Measurements from ENCODE around the gene RIMBP2. TPM values are rescaled to one million over a fixed set of nuclear protein-coding genes. Genes with fewer than 3 reads are reported as not detected.

Gene RIMBP2
- total RNA-seq, 4 donors from 2014 or later: 1.5 to 5.3 (median 2.7) TPM

- DNase-seq (ENCODE audit: low spot score in 2 of 2): no peak
- TF ChIP-seq CTCF (IDR thresholded peaks at IDR 0.05) (no peak), POLR2A (IDR thresholded peaks at IDR 0.05) (no peak)
- 83 to 84% methylated on average over 16 of the region's 16 CpGs for WGBS, 2 donors
- H3K4me3 ChIP-seq (ENCODE audit: low read depth, poor library complexity, severe bottlenecking): no peak overlapping the region
- intact Hi-C loops (cut with DNase I; ENCODE audit: low total_unique reads): no loop called here
Observed at GRCh38 chr12:130500835-130501330, 215.2 kb downstream of the RIMBP2 start.

GRCh38 chr12:130499474-130499873, 216.6 kb downstream of the RIMBP2 start:
- no peak overlapping the region for H3K4me3 ChIP-seq (ENCODE audit: low read depth, poor library complexity, severe bottlenecking)
- DNase-seq (ENCODE audit: low spot score in 2 of 2): no peak
- WGBS, 2 donors: 78 to 83% methylated on average over 4 of the region's 4 CpGs
- intact Hi-C loops (cut with DNase I; ENCODE audit: low total_unique reads): no loop called here
- TF ChIP-seq POLR2A (IDR thresholded peaks at IDR 0.05): no peak
- TF ChIP-seq CTCF (IDR thresholded peaks at IDR 0.05): no peak

GRCh38 chr12:130498589-130499385, 217.3 kb downstream of the RIMBP2 start:
- 73 to 81% methylated on average over 7 of the region's 7 CpGs for WGBS, 2 donors

GRCh38 chr12:130497991-130498390, 218.1 kb downstream of the RIMBP2 start:
- intact Hi-C loops (cut with DNase I; ENCODE audit: low total_unique reads): no loop called here
- no peak overlapping the region for H3K4me3 ChIP-seq (ENCODE audit: low read depth, poor library complexity, severe bottlenecking)
- DNase-seq (ENCODE audit: low spot score in 2 of 2): no peak
- 87% methylated on average over 7 to 10 of the region's 10 CpGs for WGBS, 2 donors
- TF ChIP-seq CTCF (IDR thresholded peaks at IDR 0.05) (no peak), POLR2A (IDR thresholded peaks at IDR 0.05) (no peak)

More at GRCh38 chr12:130498589-130499385, 217.3 kb downstream of the RIMBP2 start:
- intact Hi-C loops (cut with DNase I; ENCODE audit: low total_unique reads): no loop called here
- H3K4me3 ChIP-seq (ENCODE audit: low read depth, poor library complexity, severe bottlenecking): no peak overlapping the region
- no peak for DNase-seq (ENCODE audit: low spot score in 2 of 2)
- no peak for TF ChIP-seq CTCF (IDR thresholded peaks at IDR 0.05)
- TF ChIP-seq POLR2A (IDR thresholded peaks at IDR 0.05): no peak

- WGBS, 2 donors: 78 to 88% methylated on average over 12 of the region's 12 CpGs
- intact Hi-C loops (cut with DNase I; ENCODE audit: low total_unique reads): no loop called here
- no peak for DNase-seq (ENCODE audit: low spot score in 2 of 2)
- TF ChIP-seq POLR2A (IDR thresholded peaks at IDR 0.05) (no peak), CTCF (IDR thresholded peaks at IDR 0.05) (no peak)
- no peak overlapping the region for H3K4me3 ChIP-seq (ENCODE audit: low read depth, poor library complexity, severe bottlenecking)
Observed at GRCh38 chr12:130497321-130497720, 218.8 kb downstream of the RIMBP2 start.

All from lower leg skin (tissue), 4 donors.